Mucosa of stomach (tissue), 1 donor: Measurements from ENCODE around the gene MYOM1.

ENCODE experiments used
- H3K27me3 ChIP-seq: one replicate; pipeline ENCODE4 v1.7.0; 2013; ENCODE audit warnings: mild to moderate bottlenecking, low read length; ENCODE audit not compliant: control insufficient read depth, insufficient read depth
- H3K36me3 ChIP-seq: one replicate; pipeline ENCODE4 v1.7.0; 2013; ENCODE audit warnings: low read length; ENCODE audit not compliant: control insufficient read depth, insufficient read depth
- H3K4me1 ChIP-seq: one replicate; pipeline ENCODE4 v1.7.0; 2013; ENCODE audit warnings: mild to moderate bottlenecking, low read length; ENCODE audit not compliant: control insufficient read depth, insufficient read depth
- H3K4me3 ChIP-seq: one replicate; pipeline ENCODE4 v1.7.0; 2013; ENCODE audit warnings: low read length
- H3K9ac ChIP-seq: one replicate; pipeline ENCODE4 v1.7.0; 2013; ENCODE audit warnings: mild to moderate bottlenecking, low read length, moderate library complexity
- H3K9me3 ChIP-seq: one replicate; pipeline ENCODE4 v1.7.0; 2013; ENCODE audit warnings: mild to moderate bottlenecking, low read length, moderate library complexity; ENCODE audit not compliant: control insufficient read depth
- donor health status: Pancreatic carcinoma.

Gene MYOM1

GRCh38 chr18:3114451-3114850 lies 105.3 kb downstream of the MYOM1 start:
- Histone ChIP-seq H3K4me3 (no peak overlapping the region), H3K9ac (no peak overlapping the region), H3K27me3 (no peaks in the 10 kb centered on the region), H3K4me1 (peaks cover 27% of the 10 kb centered on the region), H3K36me3 (no peaks in the 10 kb centered on the region), H3K9me3 (no peaks in the 10 kb centered on the region)

GRCh38 chr18:3114026-3114425 lies 105.7 kb downstream of the MYOM1 start:
- peaks cover 23% of the 10 kb centered on the region for H3K4me1 ChIP-seq

GRCh38 chr18:3111523-3112240 lies 108.1 kb downstream of the MYOM1 start:
- Histone ChIP-seq H3K27me3 (no peaks in the 10 kb centered on the region), H3K9ac (no peak overlapping the region), H3K4me3 (no peak overlapping the region), H3K36me3 (no peaks in the 10 kb centered on the region), H3K4me1 (peaks cover 2% of the 10 kb centered on the region), H3K9me3 (no peaks in the 10 kb centered on the region)

More at GRCh38 chr18:3114026-3114425, 105.7 kb downstream of the MYOM1 start:
- Histone ChIP-seq H3K9me3 (no peaks in the 10 kb centered on the region), H3K36me3 (no peaks in the 10 kb centered on the region), H3K4me3 (no peak overlapping the region), H3K9ac (no peak overlapping the region), H3K27me3 (no peaks in the 10 kb centered on the region)

- H3K36me3 ChIP-seq: no peaks in the 10 kb centered on the region
- H3K4me3 ChIP-seq: no peak overlapping the region
- H3K4me1 ChIP-seq: no peaks in the 10 kb centered on the region
- H3K27me3 ChIP-seq: no peaks in the 10 kb centered on the region
- no peaks in the 10 kb centered on the region for H3K9me3 ChIP-seq
- H3K9ac ChIP-seq: no peak overlapping the region
Measured at GRCh38 chr18:3110034-3110752, 109.6 kb downstream of the MYOM1 start.

- Histone ChIP-seq H3K27me3 (no peaks in the 10 kb centered on the region), H3K4me3 (no peak overlapping the region), H3K9ac (no peak overlapping the region), H3K9me3 (no peaks in the 10 kb centered on the region), H3K36me3 (no peaks in the 10 kb centered on the region), H3K4me1 (peaks cover 15% of the 10 kb centered on the region)
Measured at GRCh38 chr18:3107740-3108151, 112.0 kb downstream of the MYOM1 start.

- no peaks in the 10 kb centered on the region for H3K36me3 ChIP-seq
Measured at GRCh38 chr18:3104190-3105054, 115.3 kb downstream of the MYOM1 start.

GRCh38 chr18:3103576-3103975 lies 116.2 kb downstream of the MYOM1 start:
- no peak overlapping the region for H3K4me3 ChIP-seq
- no peak overlapping the region for H3K9ac ChIP-seq
- no peaks in the 10 kb centered on the region for H3K27me3 ChIP-seq
- no peaks in the 10 kb centered on the region for H3K36me3 ChIP-seq
- no peaks in the 10 kb centered on the region for H3K9me3 ChIP-seq
- H3K4me1 ChIP-seq: peaks cover 28% of the 10 kb centered on the region

More at GRCh38 chr18:3104190-3105054, 115.3 kb downstream of the MYOM1 start:
- H3K27me3 ChIP-seq: no peaks in the 10 kb centered on the region
- H3K4me1 ChIP-seq: peaks cover 28% of the 10 kb centered on the region
- H3K4me3 ChIP-seq: no peak overlapping the region
- H3K9ac ChIP-seq: peak overlapping the region; percentile 40
- no peaks in the 10 kb centered on the region for H3K9me3 ChIP-seq

GRCh38 chr18:3102983-3103382 lies 116.8 kb downstream of the MYOM1 start:
- no peaks in the 10 kb centered on the region for H3K36me3 ChIP-seq
- no peaks in the 10 kb centered on the region for H3K27me3 ChIP-seq
- H3K9me3 ChIP-seq: no peaks in the 10 kb centered on the region
- no peak overlapping the region for H3K9ac ChIP-seq
- H3K4me3 ChIP-seq: no peak overlapping the region
- peaks cover 28% of the 10 kb centered on the region for H3K4me1 ChIP-seq

GRCh38 chr18:3100498-3101132 lies 119.2 kb downstream of the MYOM1 start:
- no peaks in the 10 kb centered on the region for H3K36me3 ChIP-seq
- no peaks in the 10 kb centered on the region for H3K9me3 ChIP-seq
- H3K9ac ChIP-seq: no peak overlapping the region
- peaks cover 28% of the 10 kb centered on the region for H3K4me1 ChIP-seq
- H3K27me3 ChIP-seq: no peaks in the 10 kb centered on the region
- H3K4me3 ChIP-seq: no peak overlapping the region

GRCh38 chr18:3099327-3099726 lies 120.4 kb downstream of the MYOM1 start:
- no peaks in the 10 kb centered on the region for H3K36me3 ChIP-seq
- H3K27me3 ChIP-seq: no peaks in the 10 kb centered on the region

GRCh38 chr18:3097082-3097481 lies 122.7 kb downstream of the MYOM1 start:
- Histone ChIP-seq H3K36me3 (no peaks in the 10 kb centered on the region), H3K4me3 (no peak overlapping the region), H3K27me3 (no peaks in the 10 kb centered on the region), H3K9ac (no peak overlapping the region), H3K9me3 (no peaks in the 10 kb centered on the region), H3K4me1 (peaks cover 13% of the 10 kb centered on the region)

More at GRCh38 chr18:3099327-3099726, 120.4 kb downstream of the MYOM1 start:
- Histone ChIP-seq H3K4me1 (peaks cover 20% of the 10 kb centered on the region), H3K9me3 (no peaks in the 10 kb centered on the region), H3K4me3 (no peak overlapping the region), H3K9ac (no peak overlapping the region)
